Natural killer cell treated with Interleukin-12 subunit alpha and Interleukin-12 subunit beta and Interleukin-15 and Interleukin-18, amount 100 ng/mL, for 72 hours (primary cell): ENCODE results near the gene UNG. TPM values are rescaled to one million over a fixed set of nuclear protein-coding genes. Genes with fewer than 3 reads are reported as not detected.

Source experiments
- total RNA-seq, 2 donors: library from RNA; stranded (reverse); gene quantifications; one replicate each; pipeline ENCODE4 v1.2.3, GENCODE V29; 2022

Gene UNG
- total RNA-seq, 2 donors from 2014 or later, result 36.1 to 79.3 TPM

Other genes starting within 250 kb of the UNG start
- 10 to 100 TPM; 40.5 to 73.9 TPM for gene SSH1, start 240.0 kb upstream of the UNG start, total RNA-seq
- not detected for gene DAO, start 217.5 kb upstream of the UNG start, total RNA-seq
- gene SVOP, start 76.5 kb upstream of the UNG start, total RNA-seq, result not detected
- gene USP30, start 45.0 kb upstream of the UNG start, total RNA-seq, result 10 to 100 TPM in 1 of 2 donors, 1 to 10 TPM in 1; 8.5 to 11.4 TPM
- gene ALKBH2, start 4.1 kb upstream of the UNG start, total RNA-seq, result 10 to 100 TPM; 13.7 to 28.6 TPM
- gene ACACB, start 19.0 kb downstream of the UNG start, total RNA-seq, result 10 to 100 TPM in 1 of 2 donors, 1 to 10 TPM in 1; 3.4 to 11.1 TPM
- not detected for gene FOXN4, start 211.7 kb downstream of the UNG start, total RNA-seq